CD4-positive, alpha-beta T cell treated with Interferon alpha-2 for 1 hour (primary cell): ENCODE data around the gene RIIAD1.
A peak's percentile ranks its signal among the peaks of the same experiment; 100 is the strongest.
"Not testable (repeated sequence)": the region's sequence is repeated elsewhere in the genome, so short reads cannot be mapped to it uniquely, and the experiment has no call there.

Experiments used
- DNase-seq, 2 donors: peaks; one replicate each; pipeline ENCODE4 v3.0.0-alpha.2; 2020 to 2022

Gene RIIAD1

DNA sequence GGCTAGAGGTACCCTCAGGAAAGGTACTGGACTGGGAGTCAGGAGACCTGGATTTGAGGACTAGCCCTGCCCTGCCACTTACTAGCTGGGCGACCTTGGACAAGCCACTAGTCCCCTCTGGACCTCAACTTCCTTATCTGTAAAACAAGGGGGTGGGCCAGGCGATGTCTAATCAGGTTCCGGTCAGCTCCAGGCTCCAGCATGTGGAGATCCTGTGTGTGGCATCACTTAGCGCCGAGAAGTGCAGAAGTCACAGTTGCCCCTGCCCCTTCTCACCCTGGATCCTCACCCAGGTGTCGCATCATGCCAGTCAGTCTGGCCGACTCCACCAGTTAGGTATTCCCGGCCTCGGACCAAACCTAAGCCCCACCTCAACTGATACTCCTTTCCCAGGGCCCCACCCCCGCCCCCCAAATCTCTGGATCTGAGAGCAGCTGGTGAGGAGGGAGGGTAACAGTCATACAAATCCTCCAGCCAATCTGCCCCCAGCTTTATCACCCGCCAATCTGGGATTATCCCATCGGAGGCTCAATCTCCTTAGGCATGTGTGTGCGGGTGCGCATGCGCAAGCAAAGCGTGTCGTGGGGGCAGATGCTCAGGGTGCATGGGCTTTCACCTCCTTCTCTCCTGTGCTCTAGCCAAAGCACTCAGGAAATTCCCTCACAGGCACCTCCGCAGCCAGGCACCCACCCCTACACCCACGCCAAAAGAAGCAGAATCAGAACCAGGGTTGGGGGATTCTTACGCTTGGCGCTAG, 10.1 kb upstream of the RIIAD1 start:
- DNase-seq = no peak

GRCh38 chr1:151711951-151712350, 9.4 kb upstream of the RIIAD1 start:
- DNase-seq = no peak

- DNase-seq = no peak
Measured at GRCh38 chr1:151713044-151713443, 8.3 kb upstream of the RIIAD1 start.

- DNase-seq = no peak
Measured at GRCh38 chr1:151713874-151714273, 7.4 kb upstream of the RIIAD1 start.

GRCh38 chr1:151714820-151715725, 6.2 kb upstream of the RIIAD1 start:
- DNase-seq = no peak

DNA sequence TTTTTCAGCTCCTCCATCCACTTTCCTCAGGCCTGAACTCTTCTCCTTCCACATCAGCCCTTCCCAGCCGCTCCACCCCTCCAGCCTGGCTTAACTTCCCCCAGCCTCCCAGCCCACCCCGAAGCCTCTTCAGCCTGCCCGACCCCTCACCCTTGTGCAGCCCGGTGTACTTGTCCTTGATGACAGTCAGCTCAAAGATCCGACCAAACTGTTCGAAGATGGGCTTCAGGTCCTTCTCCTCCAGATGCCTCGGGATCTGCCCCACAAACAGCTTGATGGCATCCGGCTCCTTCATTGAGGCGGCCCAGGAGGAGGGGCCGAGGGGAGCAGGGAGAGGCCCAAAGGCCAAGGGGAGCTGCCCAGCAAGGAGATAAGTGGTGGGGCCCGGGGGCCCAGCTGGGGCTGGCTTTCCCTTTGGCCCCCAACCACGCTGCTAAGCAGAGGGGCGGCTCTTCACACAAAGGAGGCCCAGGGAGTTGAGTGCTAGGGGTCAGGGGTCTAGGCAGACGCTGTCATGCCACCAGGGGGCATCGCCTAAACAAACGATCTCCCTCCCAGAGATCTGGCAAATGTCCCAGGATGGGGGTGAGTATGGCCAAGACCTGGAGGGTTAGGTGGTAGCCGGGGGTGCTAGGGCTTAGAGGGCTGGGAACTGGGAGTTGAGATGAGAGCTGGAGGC, 5.5 kb upstream of the RIIAD1 start:
- DNase-seq = no peak

- DNase-seq = no peak
Measured at GRCh38 chr1:151716405-151716762, 4.9 kb upstream of the RIIAD1 start.

GRCh38 chr1:151716771-151717631, 4.3 kb upstream of the RIIAD1 start, which contains the start of gene CELF3:
Gene CELF3 (minus strand): TSS chr1:151716803. CDS start chr1:151716020, 783 bp downstream.
- DNase-seq = peak in 1 of 2 donors; percentile 25

DNA sequence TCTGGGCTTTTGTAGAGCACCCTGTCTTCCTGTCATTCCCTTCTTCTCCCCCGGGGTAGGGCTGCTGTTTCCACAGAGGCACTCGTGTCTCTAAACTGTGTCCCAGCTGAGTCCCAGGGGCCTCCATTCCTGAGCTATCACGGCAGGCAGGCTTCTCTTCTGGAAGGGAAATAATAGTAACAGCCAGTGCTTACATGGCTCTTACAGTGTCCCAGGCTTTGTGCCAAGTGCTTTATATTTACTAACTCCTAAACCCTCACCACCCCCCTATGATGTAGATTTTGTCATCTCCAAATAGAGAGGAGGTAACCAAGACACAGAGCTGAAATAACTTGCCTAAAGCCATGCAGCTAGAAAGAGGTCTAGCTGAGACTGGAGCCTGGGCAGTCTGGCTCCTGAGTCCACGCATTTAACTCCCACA, 3.3 kb upstream of the RIIAD1 start:
- DNase-seq = no peak

- DNase-seq = no peak
Measured at GRCh38 chr1:151718666-151719065, 2.7 kb upstream of the RIIAD1 start.

DNA sequence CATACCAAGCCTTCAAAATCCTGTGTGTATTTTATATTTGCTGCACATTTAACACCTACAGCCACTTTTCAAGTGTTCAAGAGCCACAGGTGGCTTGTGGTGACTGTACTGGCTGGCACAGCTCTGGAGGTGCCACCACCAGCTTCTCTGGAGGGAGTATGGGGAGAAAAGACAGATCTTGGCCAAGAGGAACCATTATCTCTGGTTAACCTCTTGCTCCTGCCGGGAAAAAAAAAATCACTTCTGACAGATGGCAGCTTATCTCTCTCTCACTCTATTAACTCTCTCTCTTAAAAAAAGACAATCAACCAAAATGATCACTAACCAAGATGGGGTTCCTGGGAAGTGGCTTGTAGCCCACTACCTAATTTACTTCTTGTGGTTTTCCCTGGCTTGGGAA, 1.2 kb upstream of the RIIAD1 start:
- no peak for DNase-seq

- DNase-seq = peak in 1 of 2 donors; percentile 17
Measured at GRCh38 chr1:151720554-151720953, 768 bp upstream of the RIIAD1 start.

DNA sequence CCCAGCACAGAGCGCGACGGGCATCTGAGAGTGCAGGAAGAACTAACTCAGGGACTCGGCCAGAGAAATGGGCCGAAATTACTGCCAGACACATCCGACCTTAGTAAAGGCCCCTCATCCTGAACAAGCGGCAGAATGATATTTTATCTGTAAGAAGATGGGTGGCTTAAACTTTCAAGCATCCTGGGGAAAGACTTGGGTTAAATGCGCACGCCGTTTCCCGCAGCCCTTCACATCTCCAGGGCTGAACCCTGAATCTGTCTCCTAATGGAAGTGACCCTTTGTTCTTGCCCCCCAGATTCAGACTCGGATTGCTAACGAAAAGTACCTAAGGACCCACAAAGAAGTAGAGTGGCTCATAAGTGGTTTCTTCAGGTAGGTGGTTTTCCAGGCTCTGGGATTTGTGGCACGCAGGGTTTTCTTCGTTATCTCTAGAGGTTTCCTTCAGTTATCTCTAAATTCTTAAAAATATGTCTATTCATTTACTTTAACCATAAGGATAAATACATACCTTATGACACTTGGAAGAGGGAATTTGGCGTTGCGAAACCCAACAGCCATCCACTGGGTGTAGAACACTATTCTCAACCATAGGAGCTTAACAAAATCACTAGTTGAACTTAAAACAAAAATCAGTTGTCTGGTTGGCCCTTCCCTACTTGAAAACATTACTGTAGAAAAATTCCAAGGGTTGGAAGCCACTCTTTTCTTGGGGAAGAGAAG, 627 bp downstream of the RIIAD1 start:
- no peak for DNase-seq

- no peak for DNase-seq
Measured at GRCh38 chr1:151723726-151724370, 2.5 kb downstream of the RIIAD1 start.

DNA sequence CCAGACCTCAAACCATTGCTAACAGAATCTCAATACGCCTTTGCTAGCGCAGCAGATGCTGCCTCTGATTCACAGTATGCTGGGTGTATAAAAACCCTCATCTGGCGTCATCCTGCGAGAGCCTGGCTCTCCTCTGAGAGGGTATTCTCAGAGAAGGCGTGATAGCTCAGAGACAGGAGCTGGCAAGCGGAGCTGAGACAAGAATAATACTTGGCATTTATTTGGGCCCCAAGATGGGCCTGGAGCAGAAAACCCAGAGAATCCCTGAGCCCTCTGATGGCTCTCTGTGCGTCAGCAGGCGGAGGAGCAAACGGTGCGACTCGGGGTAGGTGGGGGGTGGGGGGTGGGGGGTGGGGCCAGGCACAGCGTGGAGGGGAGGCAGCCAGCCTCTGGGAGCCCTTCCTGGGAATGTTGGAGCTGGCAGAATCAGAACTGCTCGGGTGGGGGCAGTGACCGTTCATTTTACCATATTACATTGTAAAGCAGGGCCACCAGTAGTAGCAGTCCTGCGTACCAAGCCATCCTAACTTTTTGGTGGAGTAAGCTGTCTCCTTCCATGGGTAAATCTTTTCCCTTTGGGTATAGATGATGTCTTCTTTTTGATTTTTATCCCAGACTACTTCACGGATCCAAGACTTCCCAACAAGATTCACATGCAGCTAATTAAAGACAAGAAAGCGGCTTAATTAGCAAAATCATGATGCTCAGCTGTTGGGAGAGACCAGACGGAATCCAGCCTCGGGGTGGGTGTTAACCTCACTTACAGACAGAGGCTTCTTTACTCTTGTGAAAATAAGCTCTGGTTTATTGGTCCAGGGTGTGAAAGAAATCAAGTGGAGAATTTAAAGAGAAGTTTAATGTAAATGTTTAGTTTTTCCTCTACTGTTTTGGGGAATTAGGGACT, 7.1 kb downstream of the RIIAD1 start:
- DNase-seq = no peak

- no peak for DNase-seq
Measured at GRCh38 chr1:151729157-151729965, 8.0 kb downstream of the RIIAD1 start.

DNA sequence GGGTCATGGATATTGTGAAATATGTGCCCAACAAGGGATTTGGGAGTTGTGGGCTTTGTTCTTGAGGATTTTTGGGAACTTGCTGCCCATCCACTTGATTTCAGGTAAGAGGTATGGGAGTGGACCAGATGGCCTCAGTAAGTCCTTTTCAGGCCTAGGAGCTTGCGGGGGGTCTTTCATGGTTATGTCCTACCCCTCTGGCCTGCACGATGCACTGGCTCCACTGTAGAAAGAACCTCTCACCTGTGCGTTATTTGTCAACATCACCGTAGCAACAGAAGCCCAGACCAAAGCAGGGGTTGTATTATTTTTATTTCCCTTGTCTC, 8.6 kb downstream of the RIIAD1 start:
- DNase-seq = no peak

DNA sequence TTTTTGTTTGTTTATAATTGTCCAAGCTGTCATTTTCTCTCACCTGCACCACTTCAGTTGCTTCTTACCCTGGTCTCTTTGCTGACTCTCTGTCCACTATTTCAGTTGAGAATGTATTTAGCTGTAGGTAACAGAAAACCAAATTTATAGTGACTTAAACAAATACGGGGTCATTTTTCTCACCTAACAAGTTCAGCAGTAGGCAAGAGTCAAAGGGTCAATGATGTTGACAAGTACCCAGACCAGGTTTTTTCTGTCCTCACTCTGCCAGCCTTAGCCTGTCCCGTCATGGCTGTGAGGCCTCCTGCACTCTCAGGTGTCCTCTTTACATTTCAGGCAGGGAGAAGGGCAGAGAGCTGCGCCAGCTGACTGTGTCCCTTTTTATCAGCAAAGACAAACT, 11.8 kb downstream of the RIIAD1 start:
- no peak for DNase-seq

- not testable (repeated sequence) for DNase-seq
Measured at GRCh38 chr1:151733995-151734394, 12.7 kb downstream of the RIIAD1 start.
